AG08396 (cell line): Measurements from ENCODE around the gene ILDR2.

Experiments used
- DNase-seq: peaks from one replicate; pipeline ENCODE4 v3.0.0; 2012; ENCODE audit warnings: low spot score, mixed read lengths

Gene ILDR2, protein sequence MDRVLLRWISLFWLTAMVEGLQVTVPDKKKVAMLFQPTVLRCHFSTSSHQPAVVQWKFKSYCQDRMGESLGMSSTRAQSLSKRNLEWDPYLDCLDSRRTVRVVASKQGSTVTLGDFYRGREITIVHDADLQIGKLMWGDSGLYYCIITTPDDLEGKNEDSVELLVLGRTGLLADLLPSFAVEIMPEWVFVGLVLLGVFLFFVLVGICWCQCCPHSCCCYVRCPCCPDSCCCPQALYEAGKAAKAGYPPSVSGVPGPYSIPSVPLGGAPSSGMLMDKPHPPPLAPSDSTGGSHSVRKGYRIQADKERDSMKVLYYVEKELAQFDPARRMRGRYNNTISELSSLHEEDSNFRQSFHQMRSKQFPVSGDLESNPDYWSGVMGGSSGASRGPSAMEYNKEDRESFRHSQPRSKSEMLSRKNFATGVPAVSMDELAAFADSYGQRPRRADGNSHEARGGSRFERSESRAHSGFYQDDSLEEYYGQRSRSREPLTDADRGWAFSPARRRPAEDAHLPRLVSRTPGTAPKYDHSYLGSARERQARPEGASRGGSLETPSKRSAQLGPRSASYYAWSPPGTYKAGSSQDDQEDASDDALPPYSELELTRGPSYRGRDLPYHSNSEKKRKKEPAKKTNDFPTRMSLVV

DNA sequence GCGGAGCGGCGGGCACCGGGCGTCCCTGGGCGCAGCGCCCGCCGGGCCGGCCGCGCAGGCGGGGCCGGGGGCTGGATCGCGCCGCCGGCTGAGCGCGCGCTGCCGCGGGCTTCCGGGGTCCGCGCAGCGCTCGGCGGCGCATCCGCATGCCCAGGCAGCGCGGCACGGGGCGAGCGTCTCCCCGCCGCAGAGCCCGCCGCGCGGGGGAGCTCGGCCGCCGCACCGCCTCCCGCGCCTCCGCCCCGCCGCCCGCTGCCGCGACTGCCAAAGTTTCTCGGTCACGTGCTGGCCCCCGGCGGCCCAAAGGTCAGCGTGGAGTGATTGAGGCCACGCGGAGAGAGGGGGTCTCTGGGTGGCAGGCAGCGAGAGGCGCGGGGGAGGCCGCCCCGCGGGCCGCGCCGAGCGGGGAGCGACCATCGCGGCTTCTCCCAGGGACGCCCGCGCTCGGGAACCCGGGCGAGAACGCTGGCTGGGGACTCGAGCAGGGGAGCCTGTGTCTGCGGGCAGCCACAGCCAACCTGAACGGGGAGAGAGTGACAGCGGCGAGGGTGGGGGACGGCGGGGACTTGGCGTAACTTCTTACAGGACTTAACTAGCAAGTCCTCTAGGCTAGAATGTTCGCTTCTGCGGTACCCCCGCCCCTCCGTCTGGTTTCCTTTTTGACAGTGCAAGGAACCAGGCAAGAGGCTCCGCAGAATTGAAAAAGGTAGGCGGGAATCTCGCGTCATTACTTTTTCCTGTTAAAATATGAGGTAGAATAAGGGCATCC, at the start of gene ILDR2:
TSS of gene ILDR2 (minus strand) at position 180 of the 769 bp plus-strand sequence. CDS start 272 bp downstream, outside the sequence.
- peak; percentile 63 for DNase-seq

DNA sequence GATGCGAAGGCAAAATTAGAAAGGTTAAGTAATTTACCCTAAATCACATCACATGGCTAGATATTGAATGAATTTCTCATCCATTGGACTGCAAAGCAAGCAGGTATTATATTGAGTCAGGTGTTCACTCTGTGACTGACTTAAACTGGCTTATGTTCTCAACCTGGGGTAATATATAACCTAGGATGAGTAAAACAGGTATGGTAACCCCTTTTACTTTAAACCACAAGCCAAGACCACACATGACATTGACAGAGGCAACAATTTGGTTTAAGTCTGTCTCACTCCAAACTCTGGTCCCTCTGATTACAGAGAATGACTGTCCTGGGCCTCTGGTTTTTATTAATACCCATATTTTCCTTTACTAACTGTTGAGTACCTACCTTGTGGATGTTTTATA, 47.0 kb upstream of the ILDR2 start:
- DNase-seq, result no peak

DNA sequence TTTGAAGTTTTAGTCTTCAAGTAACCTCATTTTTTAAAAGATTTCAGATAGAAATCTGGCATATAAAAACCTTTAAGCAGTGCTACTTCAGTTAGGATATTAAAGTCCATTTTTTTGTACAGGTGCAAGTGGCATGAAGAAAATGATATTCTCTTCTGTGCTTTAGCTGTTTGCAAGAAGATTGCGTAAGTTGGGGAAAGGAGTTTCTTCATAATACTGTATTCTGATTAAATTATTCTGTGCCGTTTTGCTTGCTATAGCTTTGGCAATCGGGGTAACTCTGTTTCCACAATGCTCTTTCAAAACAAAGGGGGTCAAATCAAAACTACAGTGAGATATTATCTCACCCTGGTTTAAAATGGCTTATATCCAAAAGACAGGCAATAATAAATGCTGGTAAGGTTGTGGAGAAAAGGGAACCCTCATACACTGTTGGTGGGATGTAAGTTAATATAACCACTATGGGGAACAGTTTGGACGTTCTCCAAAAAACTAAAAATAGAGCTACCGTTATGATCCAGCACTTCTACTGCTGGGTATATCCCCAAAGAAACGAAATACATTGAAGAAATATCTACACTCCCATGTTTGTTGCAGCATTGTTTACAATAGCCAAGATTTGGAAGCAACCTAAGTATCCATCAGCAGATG, 40.9 kb upstream of the ILDR2 start:
- DNase-seq, result no peak

DNA sequence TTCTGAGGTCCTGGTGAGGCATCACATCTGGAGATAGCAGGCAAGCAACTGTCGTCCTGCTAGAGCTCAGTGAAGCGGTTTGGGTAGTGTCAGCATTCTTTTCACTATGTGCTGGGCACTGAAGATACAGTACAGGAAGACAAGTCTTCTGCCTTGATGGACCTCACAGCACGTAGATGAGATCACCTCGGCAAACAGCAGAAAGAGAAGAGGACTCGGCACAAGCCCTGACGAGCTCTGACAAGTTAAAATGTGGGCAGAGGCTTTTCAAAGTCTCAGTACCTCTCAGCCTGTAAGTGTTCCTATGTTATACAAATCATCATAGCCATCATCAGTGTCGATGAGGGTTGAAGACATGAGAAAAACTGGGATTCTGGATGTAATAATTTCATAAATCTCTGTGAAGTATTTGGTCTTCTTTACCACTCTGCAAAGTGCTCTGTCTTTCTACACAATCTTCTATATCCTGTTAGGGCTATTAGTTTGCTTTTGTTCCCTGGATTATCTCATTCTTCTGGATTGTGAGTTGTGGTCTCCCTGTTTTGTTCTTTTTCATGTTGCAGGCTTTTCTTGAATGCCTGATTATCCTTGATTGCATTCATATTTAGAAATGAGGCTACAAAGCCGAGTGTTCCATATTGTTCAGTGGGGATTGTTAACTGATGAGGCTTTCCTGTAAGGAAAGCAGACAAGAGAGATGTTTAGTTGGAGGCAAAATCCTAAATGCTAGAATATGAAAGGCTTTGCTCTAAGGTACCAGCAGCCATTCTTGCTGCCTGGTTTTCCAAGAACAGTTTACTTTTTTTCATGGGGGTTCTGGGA, 38.0 kb upstream of the ILDR2 start:
- no peak for DNase-seq

DNA sequence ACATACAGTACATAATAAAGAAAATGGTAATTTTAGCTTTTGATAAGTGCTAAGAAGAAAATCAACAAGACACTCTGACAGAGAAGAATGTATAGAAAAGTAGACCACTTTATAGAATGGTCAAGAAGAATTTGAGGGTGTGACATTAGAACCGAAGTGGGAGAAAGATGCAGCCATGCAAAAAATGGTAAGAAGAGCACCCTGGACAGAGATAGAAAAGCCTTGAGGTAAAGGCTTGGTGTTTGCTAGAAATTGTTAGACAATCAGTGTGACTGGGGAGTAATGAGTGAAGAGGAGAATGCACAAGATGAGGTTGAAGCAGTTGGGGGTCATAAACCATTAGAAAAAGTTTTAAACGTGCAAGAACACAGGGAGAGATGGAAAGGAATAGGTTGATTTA, 37.2 kb upstream of the ILDR2 start:
- DNase-seq, result no peak

DNA sequence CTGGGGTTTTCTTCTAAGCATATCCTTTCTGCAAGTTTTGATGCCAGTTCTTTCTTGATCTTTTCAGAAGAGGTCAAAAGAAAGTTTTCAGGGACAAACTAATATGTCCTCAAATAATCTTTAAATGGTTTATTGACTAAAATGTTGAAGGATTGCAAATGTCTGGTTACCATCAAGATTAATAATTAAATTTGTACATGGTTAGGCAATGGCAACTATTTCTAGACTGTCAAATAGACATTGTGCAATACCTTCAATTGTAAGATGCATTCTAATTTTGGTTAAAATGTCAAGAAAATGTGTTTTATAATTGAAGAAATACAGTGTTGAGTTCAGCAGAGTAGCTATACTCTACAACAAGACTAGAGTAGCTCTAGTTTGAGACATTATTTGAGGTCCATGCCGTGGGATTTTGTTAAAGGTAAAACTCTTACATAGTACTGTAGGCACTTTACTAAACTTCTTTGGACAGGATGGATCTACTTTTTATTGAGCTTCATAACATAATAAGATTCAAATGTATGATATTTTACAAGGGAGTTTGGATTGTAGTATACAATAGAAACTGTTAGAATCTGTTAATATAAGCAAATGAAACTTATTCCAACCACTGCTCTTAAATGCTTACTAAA, 36.3 kb upstream of the ILDR2 start:
- DNase-seq, result no peak

DNA sequence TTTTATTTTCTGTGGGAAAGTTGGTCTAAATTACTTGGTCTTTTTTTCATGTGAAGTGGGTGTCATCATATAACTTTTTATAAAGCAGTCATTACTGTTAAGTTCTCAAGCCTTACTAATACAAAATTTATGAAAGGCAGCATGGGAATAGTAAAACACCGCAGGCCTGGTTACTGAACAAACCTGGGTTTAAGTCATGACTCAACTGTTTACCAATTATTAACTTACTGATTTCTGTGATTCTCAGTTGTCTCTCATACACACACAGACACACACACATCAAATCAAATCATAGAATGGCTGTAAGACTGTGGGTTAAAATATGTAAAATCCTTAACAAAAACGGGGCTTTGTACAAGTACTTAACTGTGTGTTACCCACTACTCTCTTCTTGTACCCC, 28.4 kb upstream of the ILDR2 start:
- no peak for DNase-seq

DNA sequence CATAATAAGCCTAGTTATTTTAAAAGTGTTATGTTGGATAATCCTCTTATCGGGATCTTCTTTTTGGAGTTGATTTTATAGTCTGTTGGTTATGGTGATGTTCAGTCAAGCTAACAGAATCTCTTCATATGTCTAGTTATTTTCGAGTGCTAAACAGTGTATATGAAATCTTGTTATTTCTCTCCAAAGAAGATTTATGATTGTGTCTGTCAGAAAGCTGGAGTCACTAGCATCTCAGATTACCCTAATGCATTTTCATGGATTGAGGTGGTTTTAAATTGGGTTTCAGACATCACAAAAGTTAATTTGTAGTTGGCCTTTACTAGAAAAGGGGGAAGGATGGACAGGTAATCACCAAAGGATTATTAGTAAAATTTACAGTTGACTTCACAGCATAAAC, 27.0 kb upstream of the ILDR2 start:
- DNase-seq, result no peak

DNA sequence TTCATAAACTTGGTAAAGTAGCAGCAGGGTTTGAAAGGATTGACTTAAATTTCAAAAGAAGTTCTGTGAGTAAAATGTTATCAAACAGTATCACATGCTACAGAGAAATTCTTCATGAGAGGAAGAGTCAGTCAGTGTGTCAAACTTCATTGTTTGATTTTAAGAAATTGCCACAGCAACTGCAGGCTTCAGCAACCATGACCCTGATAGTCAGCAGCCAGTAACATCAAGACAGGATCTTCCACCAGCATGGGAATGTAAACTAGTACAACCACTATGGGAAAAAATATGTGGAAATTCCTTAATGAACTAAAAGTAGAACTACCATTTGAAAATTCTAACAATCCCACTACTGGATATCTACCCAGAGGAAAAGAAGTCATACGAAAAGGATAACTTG, 25.2 kb upstream of the ILDR2 start:
- DNase-seq, result no peak

DNA sequence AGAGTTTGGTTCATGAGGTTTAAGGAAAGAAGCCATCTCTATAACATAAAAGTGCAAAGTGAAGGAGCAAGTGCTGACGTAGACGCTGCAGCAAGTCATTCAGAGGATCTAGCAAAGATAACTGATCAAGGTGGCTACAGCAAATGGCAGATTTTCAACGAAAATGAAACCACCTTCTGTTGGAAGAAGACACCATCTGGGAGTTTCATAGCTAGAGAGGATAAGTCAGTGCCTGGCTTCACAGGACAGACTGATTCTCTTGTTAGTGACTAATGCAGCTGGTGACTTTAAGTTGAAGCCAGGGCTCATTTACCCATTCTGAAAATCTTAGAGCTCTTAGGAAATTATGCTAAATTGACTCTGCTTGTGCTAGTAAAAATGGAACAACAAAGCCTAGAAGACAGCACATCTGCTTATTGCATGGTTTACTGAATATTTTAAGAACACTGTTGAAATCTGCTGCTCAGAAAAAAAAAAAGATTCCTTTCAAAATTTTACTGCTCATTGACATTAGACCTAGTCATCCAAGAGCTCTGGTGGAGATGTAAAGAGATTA, 24.2 kb upstream of the ILDR2 start:
- DNase-seq, result no peak

DNA sequence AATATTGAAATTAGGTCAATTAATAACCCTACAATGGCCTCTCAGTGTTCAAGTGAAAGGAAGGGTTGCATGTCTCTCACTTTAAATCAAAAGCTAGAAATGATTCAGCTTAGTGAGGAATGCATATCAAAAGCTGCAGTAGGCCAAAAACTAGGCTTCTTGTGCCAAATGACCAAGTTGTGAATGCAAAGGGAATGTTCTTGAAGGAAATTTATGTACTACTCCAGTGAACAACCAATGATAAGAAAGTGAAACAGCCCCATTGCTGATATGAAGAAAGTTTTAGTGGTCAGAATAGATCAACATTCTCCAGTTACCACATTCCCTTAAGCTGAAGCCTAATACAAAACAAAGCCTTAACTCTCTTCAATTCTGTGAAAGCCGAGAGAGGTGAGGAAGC, 23.7 kb upstream of the ILDR2 start:
- no peak for DNase-seq

DNA sequence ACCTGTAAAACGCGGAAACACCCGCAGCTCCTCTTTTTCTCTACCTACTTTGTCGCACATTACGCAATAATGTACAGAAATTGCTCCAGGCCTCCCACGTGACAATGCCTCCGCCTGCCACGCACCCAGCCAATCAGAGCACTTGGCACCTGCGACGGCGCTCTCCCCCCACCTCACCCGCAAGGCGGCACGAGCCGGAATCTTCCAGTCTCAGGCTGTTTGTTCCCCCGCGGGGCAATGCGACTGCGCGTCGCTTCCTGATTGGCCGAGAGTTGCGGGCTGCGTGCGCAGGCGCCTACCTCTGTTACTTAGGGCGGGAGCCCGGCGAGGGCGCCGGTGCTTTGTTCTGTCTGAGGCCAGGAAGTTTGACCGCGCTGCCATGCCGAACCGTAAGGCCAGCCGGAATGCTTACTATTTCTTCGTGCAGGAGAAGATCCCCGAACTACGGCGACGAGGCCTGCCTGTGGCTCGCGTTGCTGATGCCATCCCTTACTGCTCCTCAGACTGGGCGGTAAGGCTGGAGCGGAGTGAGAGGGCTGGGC, 13.7 kb upstream of the ILDR2 start, which contains the start of gene MAEL:
TSS of gene MAEL (plus strand) at position 307 of the 542 bp plus-strand sequence. CDS start at position 380, 73 bp downstream.
- DNase-seq, result no peak

DNA sequence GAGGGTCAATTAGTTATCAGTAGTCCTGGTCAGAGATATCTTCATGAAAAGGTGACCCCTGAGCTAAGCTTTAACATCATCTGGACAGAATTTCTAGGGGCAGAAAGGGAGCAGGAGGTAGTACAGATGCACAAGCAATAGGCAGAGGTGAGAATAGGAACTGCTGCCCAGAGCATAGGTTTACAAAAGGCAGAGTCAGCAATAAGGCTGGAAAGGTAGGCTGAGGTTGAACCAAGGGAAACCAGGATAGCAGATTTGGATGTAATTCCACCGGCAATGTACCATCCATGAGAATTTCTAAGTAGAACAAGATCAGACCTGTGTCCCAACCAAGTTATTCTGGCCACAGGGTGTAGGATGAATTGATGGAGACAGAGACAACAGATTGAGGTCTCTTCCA, 6.2 kb upstream of the ILDR2 start:
- no peak for DNase-seq

DNA sequence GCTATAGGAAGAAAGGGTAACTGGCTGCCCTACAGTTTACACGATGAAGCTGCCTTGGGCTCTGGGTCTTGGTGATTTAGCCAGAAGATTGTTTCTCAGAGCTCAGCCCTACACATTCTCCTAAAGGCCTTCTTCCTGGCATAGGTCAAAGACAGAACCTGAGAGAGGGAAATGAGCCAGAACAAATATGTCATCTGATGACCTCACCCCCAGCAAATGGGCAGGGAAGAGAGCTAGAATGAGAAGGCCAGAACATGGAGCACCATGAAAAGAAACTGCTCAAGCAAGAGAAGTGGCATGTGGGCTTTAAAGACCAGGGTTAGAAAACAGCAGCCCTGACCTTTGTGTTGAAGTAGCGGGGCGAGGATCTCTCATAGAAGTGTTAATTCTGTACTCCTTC, 5.5 kb upstream of the ILDR2 start:
- DNase-seq, result no peak

DNA sequence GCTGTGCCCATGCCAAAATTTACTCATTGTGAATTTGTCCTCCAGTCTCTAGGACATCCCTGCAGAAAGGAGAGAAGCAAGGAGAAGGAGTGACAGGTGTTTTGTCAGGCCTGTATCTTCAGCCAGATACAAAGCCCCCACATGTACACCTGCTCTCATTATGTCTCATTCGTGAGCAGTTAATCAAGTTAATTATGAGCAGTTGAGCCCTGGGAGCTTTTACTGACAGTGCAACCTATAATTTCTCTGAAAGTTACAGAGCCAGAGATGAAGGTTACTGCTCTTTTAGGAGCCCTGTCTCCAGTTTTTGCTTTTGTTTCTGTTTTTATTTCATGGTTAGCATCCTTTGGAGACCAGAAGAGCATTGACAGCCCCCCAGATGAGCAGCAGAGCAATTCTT, 5.0 kb upstream of the ILDR2 start:
- DNase-seq, result no peak

DNA sequence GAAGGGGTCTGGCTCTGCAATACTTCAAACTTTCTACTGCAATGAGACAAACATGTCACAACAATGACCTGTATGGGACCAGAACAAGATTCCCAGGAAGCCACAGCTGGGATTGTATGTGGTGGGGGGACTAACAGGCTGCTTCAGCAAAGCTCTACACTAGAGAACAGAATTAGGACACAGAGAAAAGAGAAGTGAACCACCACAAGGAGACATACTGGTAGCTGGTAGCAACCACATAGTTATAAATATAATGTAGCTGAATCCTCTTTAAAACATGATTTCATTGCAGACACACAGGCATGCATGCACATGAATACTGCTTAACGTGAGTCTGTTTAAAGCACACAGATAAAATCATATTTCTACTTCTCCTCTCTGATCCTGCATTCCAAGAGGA, 3.5 kb upstream of the ILDR2 start:
- DNase-seq, result no peak

DNA sequence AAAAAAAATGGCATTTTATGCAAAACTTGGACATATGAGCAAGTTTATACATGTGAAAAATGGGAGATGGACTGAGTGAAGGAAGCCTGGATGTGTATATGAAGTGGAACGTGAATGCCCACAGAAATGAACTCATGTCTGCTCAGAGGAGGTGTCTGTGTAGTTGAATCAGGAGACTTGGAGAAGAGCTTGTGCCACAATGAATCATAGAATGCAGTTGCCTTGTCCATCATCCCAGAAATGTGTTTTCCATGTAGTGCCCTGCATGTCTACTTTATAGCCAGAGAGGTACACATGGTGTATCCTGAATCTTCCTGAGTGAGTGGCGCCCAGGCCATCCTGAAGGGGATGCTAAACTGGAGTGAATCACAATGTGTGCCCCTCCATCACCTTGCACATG, 2.6 kb upstream of the ILDR2 start:
- no peak for DNase-seq

DNA sequence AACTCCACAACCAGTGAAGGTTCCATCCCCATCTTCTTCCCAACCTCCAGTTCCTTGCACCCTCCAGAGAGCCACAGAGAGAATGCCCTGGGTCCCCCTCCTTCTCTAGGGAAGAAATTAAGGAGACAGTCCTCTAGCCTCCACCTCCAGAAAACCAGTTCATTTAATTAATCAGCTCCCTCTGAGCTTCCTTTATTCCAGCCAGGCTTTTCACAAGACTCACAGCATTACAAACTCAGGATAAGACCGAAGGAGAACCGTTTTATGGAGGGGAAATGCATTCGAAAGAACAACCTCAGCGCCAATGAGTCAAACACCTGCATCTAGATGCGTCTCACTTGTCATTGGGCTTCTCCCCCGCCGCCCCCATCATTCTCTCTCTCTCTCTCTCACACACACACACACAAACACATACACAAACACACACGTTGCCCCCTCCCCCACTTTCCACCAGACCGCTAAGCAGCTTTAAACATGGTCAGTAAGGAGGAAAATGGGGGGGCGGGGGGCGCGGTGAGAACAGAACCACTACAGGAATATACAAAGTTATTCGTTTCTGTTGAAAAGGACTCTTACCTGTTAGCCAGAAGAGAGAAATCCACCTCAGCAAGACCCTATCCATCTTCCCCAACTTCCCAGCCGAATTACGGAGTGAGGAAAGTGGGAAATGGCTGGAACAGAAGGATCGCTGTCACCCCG, 544 bp downstream of the ILDR2 start:
- no peak for DNase-seq

DNA sequence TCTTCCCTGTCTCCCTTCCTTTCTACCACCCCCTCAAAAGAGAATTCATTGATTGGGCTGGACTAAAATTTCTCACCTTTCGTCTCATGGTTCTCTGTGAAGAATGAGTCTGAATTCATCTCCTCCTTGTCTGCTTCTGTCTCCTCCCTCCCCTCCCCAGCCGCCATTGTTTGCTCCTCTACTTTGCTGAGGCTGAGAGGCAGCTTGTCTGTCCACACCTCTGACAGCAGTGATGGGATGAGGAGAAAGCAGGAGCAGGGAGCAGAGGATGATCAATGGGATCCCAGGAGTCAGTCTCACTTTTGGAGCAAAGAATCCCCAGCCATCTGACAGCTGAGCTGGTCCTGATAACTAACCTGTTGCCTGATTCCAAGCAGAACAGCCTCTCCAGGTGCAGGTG, 2.5 kb downstream of the ILDR2 start:
- DNase-seq, result no peak

DNA sequence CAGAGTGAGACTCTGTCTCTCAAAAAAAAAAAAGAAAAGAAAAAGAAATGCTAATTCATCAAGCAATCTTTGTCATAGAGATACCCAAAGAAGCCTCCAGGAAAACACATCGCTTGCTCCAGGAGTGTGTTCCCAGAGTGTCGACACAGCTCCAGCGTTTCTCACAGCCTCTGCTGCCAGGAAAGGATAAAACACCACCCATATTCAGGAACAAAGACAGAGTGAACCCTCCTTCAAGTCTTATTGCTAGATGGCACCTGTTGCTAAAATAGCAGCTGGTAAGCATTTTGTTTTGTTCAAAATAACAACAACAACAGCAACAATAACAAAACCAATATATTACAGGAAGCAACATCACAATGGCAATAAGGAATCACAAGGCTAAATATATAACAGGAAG, 3.1 kb downstream of the ILDR2 start:
- DNase-seq, result no peak
